GM19023 (cell line): Measurements from ENCODE around the gene UGT1A3.

Experiments used
- ATAC-seq: cut with Tn5 transposase; IDR thresholded peaks from one replicate; pipeline ENCODE4 v1.9.1; 2021; ENCODE audit warnings: mild to moderate bottlenecking, moderate library complexity; ENCODE audit not compliant: unreplicated experiment

UGT1A3 gene

GRCh38 chr2:233813236-233814055 lies 84.6 kb downstream of the UGT1A3 start:
- ATAC-seq: no peak

GRCh38 chr2:233814056-233814835 lies 85.4 kb downstream of the UGT1A3 start:
- no peak for ATAC-seq

DNA sequence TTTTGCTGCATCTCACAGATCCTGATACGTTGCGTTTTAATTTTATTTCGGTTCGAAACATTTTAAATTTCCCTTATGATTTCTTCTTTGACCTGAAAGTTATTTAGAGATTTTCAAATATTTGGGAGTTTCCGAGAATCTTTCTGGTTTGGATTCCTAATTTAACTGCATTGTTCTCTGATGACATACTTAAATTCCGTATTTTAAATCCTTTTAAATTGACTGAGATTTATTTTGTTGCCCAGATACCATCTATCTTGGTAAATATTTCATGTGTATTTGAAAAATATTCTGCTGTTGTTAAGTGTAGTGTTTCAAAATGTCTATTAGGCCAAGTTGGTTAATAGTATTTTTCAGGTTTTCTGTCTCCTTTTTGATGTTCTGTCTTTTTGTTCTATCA lies 87.0 kb downstream of the UGT1A3 start:
- ATAC-seq: no peak

DNA sequence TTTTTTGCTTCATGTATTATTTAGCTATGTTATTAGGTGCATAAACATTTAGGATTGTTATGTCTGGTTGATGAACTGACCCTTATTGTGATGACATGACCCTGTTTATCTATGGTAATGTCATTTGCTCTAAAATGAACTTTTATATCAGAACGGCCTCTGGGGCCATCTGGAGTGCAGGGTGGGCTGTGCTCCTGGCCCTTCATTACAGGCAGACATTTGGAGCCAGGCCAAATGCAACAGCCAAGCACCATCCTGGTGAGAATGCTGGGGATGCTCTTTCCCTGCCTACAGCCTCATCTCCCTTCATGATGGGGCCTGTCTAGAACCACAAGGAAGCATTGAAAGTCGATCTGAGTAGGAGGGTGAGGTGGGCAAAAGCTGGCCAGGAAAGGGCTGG lies 87.5 kb downstream of the UGT1A3 start:
- no peak for ATAC-seq

DNA sequence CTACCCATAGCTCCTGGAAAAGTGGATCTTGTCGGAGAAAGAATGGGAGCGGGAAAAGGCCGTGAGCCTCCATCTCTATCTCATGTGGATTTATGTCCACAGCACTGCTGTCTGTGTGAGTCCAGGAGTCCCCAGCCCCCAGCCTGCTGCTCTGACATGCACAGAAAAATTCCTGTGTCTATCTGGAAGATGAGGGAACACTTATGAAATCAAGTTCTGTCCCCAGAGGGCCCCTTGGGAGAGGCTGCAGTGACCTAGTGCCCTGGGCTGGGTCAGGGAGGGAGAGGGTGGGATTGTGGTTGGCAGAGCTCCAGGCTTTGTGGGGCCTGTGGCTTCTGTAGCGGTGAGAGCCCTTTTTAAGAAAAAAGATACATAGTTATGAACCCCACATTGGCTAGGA lies 87.9 kb downstream of the UGT1A3 start:
- no peak for ATAC-seq

- no peak for ATAC-seq
Measured at GRCh38 chr2:233817361-233817911, 88.6 kb downstream of the UGT1A3 start.

DNA sequence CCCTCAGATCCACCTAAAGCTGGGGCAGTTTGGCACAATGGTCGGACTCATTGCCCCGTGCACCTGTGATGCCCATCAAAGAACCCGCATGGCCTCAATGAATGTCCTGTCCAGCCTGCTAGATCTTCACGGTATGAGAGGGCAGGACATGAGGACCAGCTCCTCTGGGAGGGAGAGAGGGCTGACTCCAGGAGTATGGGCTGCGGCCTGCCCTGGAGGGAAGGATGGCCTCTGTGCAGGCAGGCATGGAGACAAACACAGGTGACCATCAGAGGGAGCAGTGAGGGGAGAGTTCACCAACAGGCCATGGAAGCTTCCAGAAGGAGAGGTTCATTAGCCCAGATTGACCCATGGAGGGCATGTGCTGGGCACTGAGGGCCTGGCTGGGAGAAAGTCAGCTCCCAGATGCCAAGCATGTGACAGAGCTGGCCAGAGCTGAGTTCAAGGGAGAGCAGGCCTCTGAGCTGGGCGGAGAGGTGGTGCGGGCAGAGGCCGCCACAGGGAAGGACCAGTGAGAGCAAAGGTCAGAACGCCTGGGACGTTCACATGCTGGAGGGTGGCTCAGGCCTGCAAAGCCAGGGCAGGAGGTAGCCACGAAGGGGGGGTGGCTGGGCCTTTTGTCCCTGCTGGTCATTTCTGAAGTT lies 89.3 kb downstream of the UGT1A3 start:
- no peak for ATAC-seq

DNA sequence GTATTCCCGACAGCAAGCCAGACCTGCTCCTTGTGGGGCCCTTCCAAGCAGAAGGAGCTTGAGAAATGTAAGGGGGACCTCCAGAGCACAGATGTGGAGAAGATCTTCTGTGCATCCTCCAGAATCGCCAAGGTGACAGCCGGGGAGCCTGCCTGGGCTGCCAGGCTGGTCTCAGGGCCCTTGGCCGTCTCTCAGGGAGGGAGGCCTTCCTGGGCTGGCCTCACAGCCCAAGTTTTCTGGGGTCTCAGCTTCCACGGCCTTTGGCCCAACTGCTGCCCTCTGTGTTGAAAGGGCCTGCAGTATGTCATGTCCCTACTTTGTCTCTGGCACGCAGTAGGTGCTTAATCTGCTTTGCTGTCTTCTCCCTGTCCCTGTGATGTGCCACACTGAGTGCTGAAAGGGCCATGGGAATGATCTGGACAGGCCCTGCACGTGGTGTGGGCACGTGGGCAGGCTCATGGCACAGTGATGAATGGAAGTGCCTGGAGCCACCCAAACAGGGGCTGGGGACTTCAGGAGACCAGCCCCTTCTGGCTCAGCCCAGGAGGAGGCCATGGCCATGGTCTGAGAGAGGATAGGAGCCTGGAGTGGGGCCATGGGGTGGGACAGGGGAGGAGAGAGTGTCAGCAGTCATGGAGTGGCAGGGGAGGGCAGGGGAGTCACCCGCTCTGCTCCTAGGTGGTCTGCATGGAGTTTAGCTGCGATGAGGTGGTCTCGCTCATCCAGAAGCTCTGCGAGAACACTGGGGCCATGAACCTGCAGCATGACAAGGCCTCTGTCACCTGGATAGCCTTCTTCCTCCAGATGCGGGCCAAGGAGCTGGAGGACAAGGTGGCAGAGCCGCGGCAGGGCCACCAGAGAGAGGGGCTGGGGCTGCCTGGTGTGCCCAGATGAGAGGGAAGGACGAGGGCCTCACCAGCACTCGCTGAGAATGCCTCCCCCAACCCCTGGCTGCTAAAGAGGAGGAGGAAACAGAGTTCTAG lies 90.1 kb downstream of the UGT1A3 start:
- ATAC-seq: no peak

- no peak for ATAC-seq
Measured at GRCh38 chr2:233819884-233820773, 91.3 kb downstream of the UGT1A3 start.

DNA sequence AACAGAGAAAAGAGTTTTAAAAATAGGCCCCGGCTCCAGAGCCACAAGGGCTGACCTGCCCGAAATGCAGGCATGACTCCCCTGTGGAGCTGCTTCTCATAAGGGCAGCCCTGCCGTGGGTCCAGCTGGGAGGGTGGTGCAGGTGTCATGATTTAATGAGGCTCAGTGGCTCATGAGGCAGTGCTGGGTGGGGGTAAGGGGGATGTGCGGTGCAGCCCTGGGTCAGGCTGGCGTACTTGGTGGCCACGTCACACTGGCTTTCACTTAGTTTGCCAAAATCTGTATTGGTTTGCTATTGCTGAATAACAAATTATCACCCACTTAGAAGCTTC lies 91.9 kb downstream of the UGT1A3 start:
- ATAC-seq: no peak

DNA sequence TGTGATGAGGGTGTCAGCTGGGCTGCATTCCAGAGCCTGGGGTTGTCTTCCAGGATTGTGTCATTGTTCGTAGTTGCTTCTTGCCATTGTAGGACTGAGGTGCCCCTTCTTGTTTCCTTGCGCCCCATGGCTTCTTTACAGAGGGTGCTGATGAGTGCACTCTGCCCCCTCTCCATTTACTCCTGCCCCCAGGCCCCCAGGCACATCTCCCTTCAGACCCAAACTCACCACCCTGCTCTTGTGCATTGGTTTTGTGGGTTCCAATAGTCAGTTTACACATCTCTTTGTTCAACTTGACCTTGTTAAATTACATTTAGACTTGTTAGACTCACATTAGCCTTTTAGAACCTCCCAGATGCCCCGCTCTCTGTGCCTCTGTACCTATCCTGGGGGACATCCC lies 92.4 kb downstream of the UGT1A3 start:
- ATAC-seq: no peak

DNA sequence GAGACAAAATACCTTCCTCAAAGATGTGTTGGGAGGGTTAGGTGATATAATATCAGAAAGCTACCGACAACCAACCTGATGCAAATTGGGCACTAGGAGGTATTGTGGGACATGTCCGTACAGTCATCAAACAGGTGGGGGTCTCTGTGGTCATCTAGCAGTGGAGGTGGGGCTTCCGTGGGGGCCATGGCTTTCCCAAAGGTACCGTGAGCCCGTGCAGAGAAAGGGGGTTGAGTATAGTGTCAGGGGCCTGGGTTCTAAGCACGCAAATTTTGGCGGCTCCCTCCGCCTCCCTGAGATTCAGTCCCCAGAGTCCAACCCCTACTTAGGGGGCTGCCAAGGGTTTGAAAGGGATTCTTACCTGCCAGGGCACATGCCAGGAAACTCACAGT lies 92.9 kb downstream of the UGT1A3 start:
- ATAC-seq: no peak

DNA sequence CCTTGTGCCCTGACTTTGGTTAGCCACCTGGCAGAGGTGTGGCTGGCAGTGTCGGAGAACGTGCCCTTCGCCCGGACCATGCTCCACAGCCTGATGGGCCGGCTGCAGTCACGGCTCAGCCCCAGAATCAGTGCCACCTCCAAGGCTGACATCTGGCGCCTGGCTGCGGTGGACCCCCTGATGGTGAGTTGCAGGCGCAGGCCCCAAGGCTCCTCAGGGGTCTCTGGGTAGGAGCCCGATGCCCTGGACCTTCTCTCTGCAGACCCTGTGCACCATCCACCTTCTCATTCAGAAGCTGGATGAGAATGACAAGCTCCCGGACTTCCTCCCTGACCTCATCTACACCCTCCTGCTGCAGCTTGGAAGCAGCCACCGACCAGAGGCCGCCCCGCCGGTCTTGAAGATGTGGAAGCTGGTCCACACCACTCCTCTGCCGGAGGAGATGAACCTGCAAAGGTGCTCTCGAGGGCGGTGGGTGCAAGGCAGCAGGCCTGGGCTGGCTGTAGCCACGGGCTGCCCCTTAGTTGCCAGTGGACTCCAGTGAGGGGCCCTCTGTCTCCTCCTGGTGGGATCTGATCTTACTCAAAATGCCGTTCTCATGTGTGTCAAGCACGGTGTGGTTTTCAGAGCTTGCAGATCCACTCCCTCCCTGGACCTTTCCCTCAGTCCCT lies 93.4 kb downstream of the UGT1A3 start:
- no peak for ATAC-seq
